IMR-90 (cell line): ENCODE measurements around the gene IGSF10. TPM values are rescaled to one million over a fixed set of nuclear protein-coding genes. Genes with fewer than 3 reads are reported as not detected.

Experiments
- ATAC-seq: fragments of 200-7000 bp; cut with Tn5 transposase; 2 replicates; pipeline ENCODE4 v1.9.1; 2020; ENCODE audit warnings: low read depth, mild to moderate bottlenecking, moderate library complexity
- BruUV-seq: library from RNA; stranded (reverse); fragments of 400-500 nt; replicated peaks from 2 replicates; lab custom pipeline; 2021; lab: Mats Ljungman, UMichigan
- CTCF ChIA-PET: fragments of 300-600 bp; formaldehyde crosslinking; extraction: SDS; loops from one replicate; lab custom pipeline; 2021; ENCODE audit warnings: antibody characterized with exemption; lab: Yijun Ruan, JAX
- POLR2A ChIA-PET: fragments of 300-600 bp; sonication (Branson Sonifier 250); formaldehyde crosslinking; loops from one replicate; lab custom pipeline; 2022; ENCODE audit warnings: antibody characterized with exemption; ENCODE audit not compliant: unreplicated experiment; lab: Charles Lee
- DNase-seq: peaks from one replicate; pipeline ENCODE4 v3.0.0; 2013
- H2AFZ ChIP-seq: replicated peaks from 2 replicates; pipeline ENCODE3; 2013; ENCODE audit warnings: low read length, mild to moderate bottlenecking; ENCODE audit not compliant: poor library complexity
- H2AK5ac ChIP-seq: 2 replicates; pipeline ENCODE4 v1.6.1; 2013; ENCODE audit warnings: low read depth, low read length, inconsistent platforms
- H2AK9ac ChIP-seq: replicated peaks from 2 replicates; pipeline ENCODE3; 2013; ENCODE audit warnings: mild to moderate bottlenecking, low read depth, low read length, moderate library complexity; ENCODE audit not compliant: poor library complexity
- H2BK120ac ChIP-seq: 2 replicates; pipeline ENCODE4 v1.6.1; 2013; ENCODE audit warnings: low read depth, low read length, inconsistent platforms
- H2BK15ac ChIP-seq: 3 replicates; pipeline ENCODE4 v1.6.1; 2013; ENCODE audit warnings: low read depth, low read length, inconsistent platforms
- H2BK20ac ChIP-seq: 2 replicates; pipeline ENCODE4 v1.6.1; 2013; ENCODE audit warnings: low read depth, mild to moderate bottlenecking, inconsistent platforms, low read length, moderate library complexity
- H2BK5ac ChIP-seq: 2 replicates; pipeline ENCODE4 v1.6.1; 2013; ENCODE audit warnings: mild to moderate bottlenecking, low read depth, low read length, inconsistent platforms; ENCODE audit not compliant: poor library complexity, severe bottlenecking
- H3K14ac ChIP-seq: replicated peaks from 2 replicates; pipeline ENCODE4 v1.6.1; 2013; ENCODE audit warnings: low read depth, low read length, inconsistent platforms
- H3K18ac ChIP-seq: 2 replicates; pipeline ENCODE4 v1.6.1; 2013; ENCODE audit warnings: low read depth, low read length, control low read depth
- H3K23ac ChIP-seq: 2 replicates; pipeline ENCODE4 v1.6.1; 2013; ENCODE audit warnings: low read depth, low read length, inconsistent platforms
- H3K27ac ChIP-seq: 2 replicates; pipeline ENCODE4 v1.5.1; 2013; ENCODE audit warnings: mild to moderate bottlenecking, control low read depth, low read length; ENCODE audit not compliant: insufficient read depth
- H3K27me3 ChIP-seq: 2 replicates; pipeline ENCODE4 v1.6.1; 2013; ENCODE audit warnings: low read length; ENCODE audit not compliant: control insufficient read depth, insufficient read depth
- H3K36me3 ChIP-seq: 2 replicates; pipeline ENCODE4 v1.6.1; 2013; ENCODE audit warnings: low read length, mixed read lengths; ENCODE audit not compliant: control insufficient read depth, insufficient read depth
- H3K4ac ChIP-seq: 2 replicates; pipeline ENCODE4 v1.6.1; 2013; ENCODE audit warnings: low read depth, low read length, inconsistent platforms
- H3K4me1 ChIP-seq: 2 replicates; pipeline ENCODE4 v1.6.1; 2013; ENCODE audit warnings: low read length, mixed read lengths; ENCODE audit not compliant: control insufficient read depth, insufficient read depth
- H3K4me2 ChIP-seq: 2 replicates; pipeline ENCODE4 v1.6.1; 2013; ENCODE audit warnings: low read depth, mild to moderate bottlenecking, control low read depth, low read length, moderate library complexity
- H3K4me3 ChIP-seq: 2 replicates; pipeline ENCODE4 v1.5.1; 2013; ENCODE audit warnings: low read depth, mild to moderate bottlenecking, control low read depth, low read length, moderate library complexity; ENCODE audit not compliant: insufficient read depth
- H3K56ac ChIP-seq: 2 replicates; pipeline ENCODE4 v1.6.1; 2013; ENCODE audit warnings: low read length, inconsistent platforms; ENCODE audit not compliant: insufficient read depth; ENCODE audit errors: extremely low read depth
- H3K79me1 ChIP-seq, 2 experiments: 2 replicates each; pipeline ENCODE4 v1.6.1; 2013; ENCODE audit warnings: low read length in 2 of 2, inconsistent platforms in 1 of 2, low read depth in 1 of 2
- H3K9ac ChIP-seq: 2 replicates; pipeline ENCODE4 v1.6.1; 2013; ENCODE audit warnings: low read depth, low read length, control low read depth
- H3K9me1 ChIP-seq: 2 replicates; pipeline ENCODE4 v1.6.1; 2013; ENCODE audit warnings: low read length, inconsistent platforms; ENCODE audit not compliant: insufficient read depth
- H3K9me3 ChIP-seq: 2 replicates; pipeline ENCODE4 v1.6.1; 2013; ENCODE audit warnings: low read length; ENCODE audit not compliant: control insufficient read depth, insufficient read depth
- H4K20me1 ChIP-seq: 2 replicates; pipeline ENCODE4 v1.6.1; 2013; ENCODE audit warnings: low read length, inconsistent platforms; ENCODE audit not compliant: insufficient read depth
- H4K5ac ChIP-seq: 2 replicates; pipeline ENCODE4 v1.6.1; 2013; ENCODE audit warnings: mild to moderate bottlenecking, low read depth, low read length, control low read depth
- H4K8ac ChIP-seq, 2 experiments: 2 replicates each; pipeline ENCODE4 v1.6.1; 2013; ENCODE audit warnings: low read depth in 2 of 2, low read length in 2 of 2, control low read depth in 1 of 2, inconsistent platforms in 1 of 2
- H4K91ac ChIP-seq: 2 replicates; pipeline ENCODE4 v1.6.1; 2013; ENCODE audit warnings: low read depth, low read length, inconsistent platforms; ENCODE audit not compliant: insufficient read depth
- CEBPB ChIP-seq: IDR thresholded peaks from 2 replicates; pipeline ENCODE4 v1.6.1; 2012; ENCODE audit warnings: low read depth, low read length, improper control_type of control experiment
- CHD1 ChIP-seq: IDR thresholded peaks from 2 replicates; pipeline ENCODE4 v1.6.1; 2012; ENCODE audit warnings: low read depth, low read length, improper control_type of control experiment
- MAFK ChIP-seq: IDR thresholded peaks from 2 replicates; pipeline ENCODE4 v1.6.1; 2012; ENCODE audit warnings: low read depth, low read length, improper control_type of control experiment
- MAZ ChIP-seq: IDR thresholded peaks from 2 replicates; pipeline ENCODE4 v1.6.1; 2012; ENCODE audit warnings: low read depth, mild to moderate bottlenecking, low read length, improper control_type of control experiment, moderate library complexity, borderline replicate concordance
- MXI1 ChIP-seq: IDR thresholded peaks from 2 replicates; pipeline ENCODE4 v1.6.1; 2012; ENCODE audit warnings: low read depth, mild to moderate bottlenecking, low read length, moderate library complexity, borderline replicate concordance
- NFE2L2 ChIP-seq: fragments of 150-350 bp; IDR thresholded peaks from 2 replicates; pipeline ENCODE4 v1.6.1; 2016; ENCODE audit warnings: low read depth, mild to moderate bottlenecking, low read length
- RCOR1 ChIP-seq: IDR thresholded peaks from 2 replicates; pipeline ENCODE4 v1.6.1; 2012; ENCODE audit warnings: mild to moderate bottlenecking, low read length, improper control_type of control experiment; ENCODE audit not compliant: insufficient replicate concordance
- RFX5 ChIP-seq: IDR thresholded peaks from 2 replicates; pipeline ENCODE4 v1.8.0; 2012; ENCODE audit warnings: low read depth, mild to moderate bottlenecking, low read length, moderate library complexity
- WGBS, 2 experiments: methylation state at CpG; one replicate each; pipeline versions ENCODE4 v1.1.5 to v1.1.7; 2013; ENCODE audit warnings: missing lambda C conversion rate in 2 of 2; ENCODE audit not compliant: insufficient read length in 1 of 2; ENCODE audit errors: extremely low coverage in 2 of 2; 5-methylcytosine and 5-hydroxymethylcytosine counted together
- dilution Hi-C: fragments of 300-500 bp; cut with HindIII; formaldehyde crosslinking; loops from one replicate; pipeline ENCODE4 v1.14.3; 2018; ENCODE audit warnings: low sequenced_read_pairs; ENCODE audit not compliant: unreplicated experiment
- in situ Hi-C: fragments of 300-500 bp; cut with MboI; formaldehyde crosslinking; loops from 3 replicates; pipeline ENCODE4 v1.14.3; 2019; ENCODE audit warnings: low sequenced_read_pairs, inconsistent platforms, mixed read lengths
- intact Hi-C: fragments of 100-400 bp; cut with micrococcal nuclease; formaldehyde crosslinking; loops from 2 replicates; pipeline ENCODE4 v1.10.0; 2022
- polyA plus RNA-seq, 3 experiments: library from polyadenylated mRNA; depleted of rRNA; stranded (reverse); fragments of >200 nt; gene quantifications; 2 replicates each; pipeline ENCODE4 v1.2.3, GENCODE V29; 2012; ENCODE audit warnings: low replicate concordance in 1 of 3
- total RNA-seq: library from RNA; depleted of rRNA; stranded (reverse); fragments of >200 nt; gene quantifications from 2 replicates; pipeline ENCODE4 v1.2.3, GENCODE V29; 2012
- TF ChIP-seq, protein P1 (sequence below): fragments of 150-350 bp; IDR thresholded peaks from 2 replicates; pipeline ENCODE4 v1.6.1; 2016; ENCODE audit warnings: low read depth, mild to moderate bottlenecking, low read length, moderate library complexity, borderline replicate concordance

Gene IGSF10
- total and polyA plus RNA-seq, 2 of the 4 experiments (the other 2 are of a cell fraction): under 0.01 to 0.07 TPM

DNA sequence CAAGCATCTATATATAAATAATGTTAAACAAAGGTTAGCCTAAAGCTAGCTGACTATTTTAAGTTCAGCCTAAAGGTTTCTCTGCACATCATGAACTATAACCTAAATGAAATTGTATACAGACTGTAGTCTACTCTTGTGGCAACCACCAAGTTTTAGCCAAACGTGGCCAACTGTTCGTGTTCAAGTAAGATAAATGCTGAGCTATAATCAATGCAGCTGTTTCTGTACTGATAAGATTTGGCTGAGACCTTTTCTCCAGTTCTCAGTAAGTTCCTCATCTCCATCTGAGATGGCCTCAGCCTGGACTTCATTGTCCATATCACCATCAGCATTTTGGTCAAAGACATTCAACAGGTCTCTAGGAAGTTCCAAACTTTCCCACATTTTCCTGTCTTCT lies 43.7 kb upstream of the IGSF10 start:
- H2BK20ac ChIP-seq: no peak overlapping the region
- no peak overlapping the region for H3K23ac ChIP-seq
- in situ Hi-C loops (no loop called here), dilution Hi-C loops (no loop called here), intact Hi-C loops (no loop called here)
- no peak overlapping the region for H3K4me2 ChIP-seq
- H3K4ac ChIP-seq: no peak overlapping the region
- no peak overlapping the region for H3K4me3 ChIP-seq
- H4K8ac ChIP-seq: no peak overlapping the region
- H3K36me3 ChIP-seq: no peaks in the 10 kb centered on the region
- ChIA-PET CTCF (no interaction called here), POLR2A (no interaction called here)
- no peak overlapping the region for H3K27ac ChIP-seq
- no peak overlapping the region for H2BK15ac ChIP-seq
- H3K4me1 ChIP-seq: no peaks in the 10 kb centered on the region
- no peaks in the 10 kb centered on the region for H3K9me3 ChIP-seq
- BruUV-seq: no TSS peak
- no peak overlapping the region for H3K18ac ChIP-seq
- H3K9ac ChIP-seq: no peak overlapping the region
- no peaks in the 10 kb centered on the region for H4K20me1 ChIP-seq
- no peak overlapping the region for H2AK9ac ChIP-seq
- H3K14ac ChIP-seq: no peak overlapping the region
- no peaks in the 10 kb centered on the region for H3K9me1 ChIP-seq
- no peaks in the 10 kb centered on the region for H3K79me1 ChIP-seq
- no CpG with 5 or more reads among the region's 2 CpGs for WGBS, 2 experiments
- DNase-seq: no peak
- TF ChIP-seq CHD1 (no peak), RCOR1 (no peak), NFE2L2 (no peak), MAZ (no peak), RFX5 (no peak), CEBPB (no peak), MXI1 (no peak), MAFK (no peak)
- TF ChIP-seq, protein P1, sequence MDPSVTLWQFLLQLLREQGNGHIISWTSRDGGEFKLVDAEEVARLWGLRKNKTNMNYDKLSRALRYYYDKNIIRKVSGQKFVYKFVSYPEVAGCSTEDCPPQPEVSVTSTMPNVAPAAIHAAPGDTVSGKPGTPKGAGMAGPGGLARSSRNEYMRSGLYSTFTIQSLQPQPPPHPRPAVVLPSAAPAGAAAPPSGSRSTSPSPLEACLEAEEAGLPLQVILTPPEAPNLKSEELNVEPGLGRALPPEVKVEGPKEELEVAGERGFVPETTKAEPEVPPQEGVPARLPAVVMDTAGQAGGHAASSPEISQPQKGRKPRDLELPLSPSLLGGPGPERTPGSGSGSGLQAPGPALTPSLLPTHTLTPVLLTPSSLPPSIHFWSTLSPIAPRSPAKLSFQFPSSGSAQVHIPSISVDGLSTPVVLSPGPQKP: no peak
- no peak overlapping the region for H2BK120ac ChIP-seq
- no peak overlapping the region for H2BK5ac ChIP-seq
- no peak overlapping the region for H2AK5ac ChIP-seq
- no peak overlapping the region for H2AFZ ChIP-seq
- no peak overlapping the region for H4K91ac ChIP-seq
- H4K5ac ChIP-seq: no peak overlapping the region
- no peaks in the 10 kb centered on the region for H3K27me3 ChIP-seq
- ATAC-seq: no peak
- H3K56ac ChIP-seq: no peak overlapping the region
